Heart right ventricle (tissue), 16 donors: ENCODE results near the gene PNKD. TPM values are rescaled to one million over a fixed set of nuclear protein-coding genes. Genes with fewer than 3 reads are reported as not detected.
A peak's percentile ranks its signal among the peaks of the same experiment; 100 is the strongest.

Experiments used
- ATAC-seq, 8 donors: fragments of 200-7000 bp; cut with Tn5 transposase; one replicate each; pipeline ENCODE4 v1.9.1; 2020; ENCODE audit warnings: mild to moderate bottlenecking in 8 of 8, moderate library complexity in 8 of 8, moderate number of reproducible peaks in 1 of 8
- DNase-seq, 2 donors: peaks; one replicate each; pipeline ENCODE4 v3.0.0-alpha.2; 2020
- H3K27ac ChIP-seq, 10 donors: fragments of 200-600 bp; sonication (generic) in 2 of 10; one replicate each; pipeline versions ENCODE4 v1.5.0 to v1.8.0; 2020 to 2022; ENCODE audit warnings: mild to moderate bottlenecking in 3 of 10
- H3K27me3 ChIP-seq, 7 donors: fragments of 200-600 bp; one replicate each; pipeline ENCODE4 v1.8.0; 2021 to 2022; ENCODE audit warnings: mild to moderate bottlenecking in 2 of 7
- H3K36me3 ChIP-seq, 9 donors: fragments of 200-600 bp; sonication (generic) in 1 of 9; one replicate each; pipeline versions ENCODE4 v1.5.0 to v1.8.0; 2020 to 2022; ENCODE audit warnings: mild to moderate bottlenecking in 2 of 9
- H3K4me1 ChIP-seq, 9 donors: fragments of 200-600 bp; sonication (generic) in 1 of 9; one replicate each; pipeline versions ENCODE4 v1.5.0 to v1.8.0; 2020 to 2022; ENCODE audit warnings: mild to moderate bottlenecking in 4 of 9
- H3K4me3 ChIP-seq, 10 donors: fragments of 200-600 bp; sonication (generic) in 2 of 10; one replicate each; pipeline versions ENCODE4 v1.5.0 to v1.8.0; 2020 to 2022; ENCODE audit warnings: mild to moderate bottlenecking in 7 of 10, moderate library complexity in 2 of 10
- H3K9me3 ChIP-seq, 11 donors: fragments of 200-600 bp in 10 of 11; sonication (generic) in 2 of 11; one replicate each; pipeline versions ENCODE4 v1.5.0 to v1.8.0; 2013 to 2022; ENCODE audit warnings: mild to moderate bottlenecking in 2 of 11, control low read depth in 1 of 11, moderate library complexity in 1 of 11
- CTCF ChIP-seq, 9 donors: fragments of 200-600 bp; sonication (generic) in 2 of 9; IDR thresholded peaks; one replicate each; pipeline versions ENCODE4 v1.5.0 to v1.8.0; 2021 to 2022; ENCODE audit warnings: antibody characterized with exemption in 9 of 9, mild to moderate bottlenecking in 5 of 9, moderate library complexity in 1 of 9
- WGBS, 2 donors: extraction: QIAGEN DNeasy Blood & Tissue Kit; methylation state at CpG; one replicate each; pipeline ENCODE4 v1.1.7; 2013; ENCODE audit warnings: inconsistent platforms in 1 of 2; 5-methylcytosine and 5-hydroxymethylcytosine counted together
- intact Hi-C, 10 donors: fragments of 100-400 bp; cut with DNase I; formaldehyde crosslinking; loops; one replicate each; pipeline versions ENCODE4 v1.11.1 to v1.14.2; 2022
- polyA plus RNA-seq, 2 donors: library from polyadenylated mRNA; stranded (reverse); fragments of 200-250 nt; gene quantifications; one replicate each; pipeline ENCODE4 v1.2.3, GENCODE V29; 2013
- total RNA-seq, 10 donors: library from RNA; stranded (reverse); fragmentation: NEBNext Ultra II Directional in 3 of 10; extraction: Animal tissue kit (Norgen Biotek cat#: 25700) in 3 of 10; gene quantifications; one replicate each; pipeline versions ENCODE4 v1.2.1 to v1.2.4, GENCODE V29; 2021 to 2023
- donor health status: Arrhythmogenic right ventricular cardiomyopathy.
- donor health status: ischemic (EF 13 %, LVEDD 7.1; RV severe dilation, severe dysfunction).
- donor health status: healthy with polysubstance abuse.
- donor health status: DM: no; HTN: yes; CAD: no.
- donor health status: DM: no; HTN: no; CAD: no.
- donor health status: ischemic (EF 25% LVEDD 6.9; RV normal size, moderate dysfunction).
- donor health status: ischemic (EF 25% LVEDD 5.7; RV mildly dilated, moderate dysfunction).
- donor health status: healthy.
- donor health status: DM: yes; HTN: yes; CAD: no.
- donor health status: Ischemic cardiomyopathy.
- donor health status: ischemic (EF 35%, LVEDD 5.7; RV mildly dilated, moderate dysfunction).
- donor health status: nonischemic (EF 11% LVEDD 7.7; RV severe dilation, severe dysfunction).
- donor health status: DM: yes; HTN: yes; CAD: no.
- donor health status: PGD.
- donor health status: ischemic (EF 29% LVEDD 5.4; RV normal size, mild dysfunction).
- donor health status: nonischemic (EF 23%, LVEDD 6.1; RV moderate dilation, normal function).

Gene PNKD
- total and polyA plus RNA-seq, 12 donors: 56.9 to 138 (median 75.7) TPM

- Histone ChIP-seq H3K27ac (peak overlapping the region in 1 of 10 donors; percentile 86), H3K4me1 (peaks cover 0 to 47% (median 3%) of the 10 kb centered on the region in 9 donors), H3K36me3 (no peaks in the 10 kb centered on the region), H3K9me3 (peaks cover 0 to 11% (median 7%) of the 10 kb centered on the region in 11 donors), H3K4me3 (no peak overlapping the region), H3K27me3 (no peaks in the 10 kb centered on the region)
- intact Hi-C loops: no loop called here
- TF ChIP-seq CTCF (IDR thresholded peaks at IDR 0.05): no peak
- DNase-seq: no peak
- 91 to 93% methylated on average over 8 of the region's 8 CpGs for WGBS, 2 donors
- no peak for ATAC-seq
Measured at GRCh38 chr2:218362606-218363005, 92.3 kb downstream of the PNKD start.

GRCh38 chr2:218363736-218364135 lies 93.4 kb downstream of the PNKD start:
- H3K27ac ChIP-seq: peak overlapping the region in 2 of 10 donors; percentile 5 to 86
- no peak for DNase-seq
- H3K4me1 ChIP-seq: peaks cover 0 to 59% (median 9%) of the 10 kb centered on the region in 9 donors
- intact Hi-C loops: no loop called here
- ATAC-seq: no peak
- 79 to 93% methylated on average over 3 of the region's 3 CpGs for WGBS, 2 donors
- TF ChIP-seq CTCF (IDR thresholded peaks at IDR 0.05): no peak
- H3K4me3 ChIP-seq: no peak overlapping the region
- H3K36me3 ChIP-seq: no peaks in the 10 kb centered on the region
- peaks cover 0 to 11% (median 7%) of the 10 kb centered on the region in 11 donors for H3K9me3 ChIP-seq
- no peaks in the 10 kb centered on the region for H3K27me3 ChIP-seq

- H3K27ac ChIP-seq: peak overlapping the region in 2 of 10 donors; percentile 5 to 86
- no peaks in the 10 kb centered on the region for H3K27me3 ChIP-seq
Measured at GRCh38 chr2:218364196-218364595, 93.9 kb downstream of the PNKD start.

GRCh38 chr2:218366621-218367414 lies 96.5 kb downstream of the PNKD start:
- no peak for TF ChIP-seq CTCF (IDR thresholded peaks at IDR 0.05)
- Histone ChIP-seq H3K4me3 (peak overlapping the region in 8 of 10 donors; percentile 38 to 67 (median 60)), H3K27ac (peak overlapping the region; percentile 87 to 99 (median 94)), H3K9me3 (peaks cover 0 to 11% (median 7%) of the 10 kb centered on the region in 11 donors), H3K36me3 (no peaks in the 10 kb centered on the region), H3K27me3 (no peaks in the 10 kb centered on the region), H3K4me1 (peaks cover 0 to 72% (median 13%) of the 10 kb centered on the region in 9 donors)
- intact Hi-C loops: loop anchor here in 1 of 10 donors (2.0 kb wide), 1 partner anchor 30 kb away; no protein-coding TSS in a partner anchor
- 84 to 95% methylated on average over 9 of the region's 9 CpGs for WGBS, 2 donors
- DNase-seq: no peak
- no peak for ATAC-seq

More at GRCh38 chr2:218364196-218364595, 93.9 kb downstream of the PNKD start:
- WGBS, 2 donors: 77 to 79% methylated on average over 6 of the region's 6 CpGs
- H3K36me3 ChIP-seq: no peaks in the 10 kb centered on the region
- H3K4me3 ChIP-seq: no peak overlapping the region
- H3K9me3 ChIP-seq: peaks cover 0 to 11% (median 7%) of the 10 kb centered on the region in 11 donors
- ATAC-seq (no peak), DNase-seq (no peak)
- peaks cover 0 to 63% (median 12%) of the 10 kb centered on the region in 9 donors for H3K4me1 ChIP-seq
- no peak for TF ChIP-seq CTCF (IDR thresholded peaks at IDR 0.05)
- intact Hi-C loops: no loop called here
